SU-DHL-6 (cell line): ENCODE results near the gene BTBD16.

ENCODE experiments used
- H2AFZ ChIP-seq: fragments of 200-600 bp; sonication (generic); 2 replicates; pipeline ENCODE4 v1.6.1; 2014; ENCODE audit warnings: low read depth, mild to moderate bottlenecking, moderate library complexity, mixed read lengths, antibody characterized with exemption, low read length; ENCODE audit not compliant: severe bottlenecking
- H3F3A ChIP-seq: fragments of 200-600 bp; shearing (Covaris generic); 2 replicates; pipeline ENCODE4 v1.6.0; 2016; ENCODE audit warnings: antibody characterized with exemption, mild to moderate bottlenecking; ENCODE audit not compliant: insufficient read depth
- H3K27ac ChIP-seq: fragments of 200-600 bp; sonication (generic); 2 replicates; pipeline ENCODE4 v1.5.1; 2016; ENCODE audit warnings: low read depth, mild to moderate bottlenecking, low read length, moderate library complexity, mixed read lengths
- H3K27me3 ChIP-seq: fragments of 200-600 bp; sonication (generic), shearing (Covaris generic); 2 replicates; pipeline ENCODE4 v1.6.0; 2014; ENCODE audit warnings: mild to moderate bottlenecking, low read length
- H3K36me3 ChIP-seq: fragments of 200-600 bp; sonication (generic); 2 replicates; pipeline ENCODE4 v1.6.1; 2014; ENCODE audit warnings: mild to moderate bottlenecking, low read length, mixed read lengths
- H3K4me2 ChIP-seq: fragments of 300-600, 200-600 bp; shearing (Covaris generic), sonication (generic); 2 replicates; pipeline ENCODE4 v1.6.0; 2014; ENCODE audit warnings: low read length, low read depth, mild to moderate bottlenecking; ENCODE audit not compliant: poor library complexity, severe bottlenecking
- H3K4me3 ChIP-seq: fragments of 200-600 bp; sonication (generic); 2 replicates; pipeline ENCODE4 v1.5.1; 2014; ENCODE audit warnings: antibody characterized with exemption, low read length, mild to moderate bottlenecking, mixed read lengths; ENCODE audit not compliant: insufficient read depth, poor library complexity, severe bottlenecking
- H3K79me2 ChIP-seq: fragments of 200-600 bp; sonication (generic); 2 replicates; pipeline ENCODE4 v1.6.1; 2014; ENCODE audit warnings: mild to moderate bottlenecking, low read length, moderate library complexity; ENCODE audit not compliant: insufficient read depth
- H3K9ac ChIP-seq: fragments of 200-600 bp; sonication (generic); 2 replicates; pipeline ENCODE4 v1.7.0; 2014; ENCODE audit warnings: mild to moderate bottlenecking, low read length
- H3K9me2 ChIP-seq: fragments of 200-600 bp; sonication (generic); replicated peaks from 2 replicates; pipeline ENCODE4 v1.6.1; 2014; ENCODE audit warnings: low read length; ENCODE audit not compliant: insufficient read depth
- H3K9me3 ChIP-seq: fragments of 200-600 bp; sonication (generic); 2 replicates; pipeline ENCODE4 v1.6.1; 2014; ENCODE audit warnings: low read length, mixed read lengths; ENCODE audit not compliant: insufficient read depth
- H4K20me1 ChIP-seq: fragments of 200-600 bp; sonication (generic); 2 replicates; pipeline ENCODE4 v1.6.1; 2014; ENCODE audit warnings: low read depth, mild to moderate bottlenecking, antibody characterized with exemption, low read length, moderate library complexity, mixed read lengths
- CTCF ChIP-seq: fragments of 200-600 bp; sonication (generic); IDR thresholded peaks from one replicate; pipeline ENCODE4 v1.5.1; 2017; ENCODE audit warnings: antibody characterized with exemption, mild to moderate bottlenecking, low read length, moderate library complexity; ENCODE audit not compliant: insufficient read depth, poor library complexity, severe bottlenecking
- EZH2phosphoT487 ChIP-seq: fragments of 200-600 bp; sonication (generic), shearing (Covaris generic); conservative IDR thresholded peaks from 2 replicates; pipeline ENCODE4 v1.6.1; 2018; ENCODE audit warnings: mild to moderate bottlenecking, antibody characterized with exemption, low read length, moderate library complexity, mixed read lengths

BTBD16 gene

DNA sequence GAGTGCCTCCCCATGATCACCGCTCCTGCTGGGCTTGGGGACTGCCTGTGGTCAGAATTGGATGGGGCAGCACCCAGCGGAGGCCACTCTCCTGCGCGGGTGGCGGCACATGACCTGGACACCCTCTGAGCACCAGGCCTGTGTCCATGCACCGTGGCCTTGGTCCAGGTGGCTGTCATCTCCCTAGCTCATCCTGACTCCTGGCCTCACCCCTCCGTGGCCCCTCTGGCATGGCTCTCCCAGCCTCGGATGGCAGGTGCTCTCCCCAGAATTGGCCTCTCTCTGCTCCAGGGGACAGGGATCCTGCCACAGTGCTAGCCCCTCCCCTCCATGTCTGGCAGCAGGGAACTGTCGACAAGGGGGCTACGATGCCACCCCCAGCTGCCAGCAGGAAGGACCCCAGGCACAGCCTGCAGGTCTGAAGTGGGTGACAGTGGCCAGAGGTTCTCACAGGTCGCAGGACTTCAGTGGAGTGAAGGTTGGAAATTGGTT is 37.2 kb upstream of the BTBD16 start:
- Histone ChIP-seq H3K9me2 (no peaks in the 10 kb centered on the region), H2AFZ (no peak overlapping the region), H3K36me3 (no peaks in the 10 kb centered on the region), H3K9ac (no peak overlapping the region), H3F3A (no peaks in the 10 kb centered on the region), H4K20me1 (no peaks in the 10 kb centered on the region), H3K27ac (no peak overlapping the region), H3K4me2 (no peak overlapping the region), H3K9me3 (no peaks in the 10 kb centered on the region), H3K27me3 (no peaks in the 10 kb centered on the region), H3K4me3 (no peak overlapping the region), H3K79me2 (no peaks in the 10 kb centered on the region)
- TF ChIP-seq EZH2phosphoT487 (no peak), CTCF (no peak)

GRCh38 chr10:122234416-122234815 is 36.7 kb upstream of the BTBD16 start:
- H2AFZ ChIP-seq: no peak overlapping the region
- no peaks in the 10 kb centered on the region for H3K79me2 ChIP-seq
- no peaks in the 10 kb centered on the region for H3K9me2 ChIP-seq
- H3K4me2 ChIP-seq: no peak overlapping the region
- H3K9ac ChIP-seq: no peak overlapping the region
- H3K4me3 ChIP-seq: no peak overlapping the region
- H3K27ac ChIP-seq: no peak overlapping the region
- H3F3A ChIP-seq: no peaks in the 10 kb centered on the region
- TF ChIP-seq CTCF (no peak), EZH2phosphoT487 (no peak)
- no peaks in the 10 kb centered on the region for H3K36me3 ChIP-seq
- no peaks in the 10 kb centered on the region for H3K27me3 ChIP-seq
- no peaks in the 10 kb centered on the region for H4K20me1 ChIP-seq
- no peaks in the 10 kb centered on the region for H3K9me3 ChIP-seq

DNA sequence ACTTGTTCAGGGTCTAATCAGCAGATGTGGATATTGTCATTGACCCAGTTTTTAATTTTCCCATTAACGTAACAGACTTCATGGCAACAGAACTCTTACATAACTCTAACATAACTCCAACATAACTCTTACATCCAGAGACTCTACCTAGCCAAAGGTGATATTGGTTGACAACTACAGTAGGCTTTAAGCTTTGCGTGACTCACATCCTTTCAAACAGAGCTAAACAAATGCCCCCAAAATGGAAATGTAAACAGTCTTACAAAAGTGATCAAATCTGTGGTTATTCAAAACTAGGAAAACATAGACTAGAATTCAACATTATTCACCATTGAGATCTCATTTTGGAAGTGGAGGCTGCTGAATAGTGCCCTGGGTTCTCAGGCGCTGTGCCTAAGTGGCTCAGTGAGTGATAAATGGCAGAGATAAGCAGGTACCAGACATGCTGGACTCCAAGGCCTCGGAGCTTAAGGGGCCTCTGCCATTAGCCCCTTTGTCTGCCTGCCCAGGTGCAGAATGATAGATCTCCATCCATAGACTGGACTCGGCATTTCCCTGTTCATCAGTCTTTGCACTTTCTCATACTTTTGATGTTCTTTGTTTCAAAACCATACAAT is 34.3 kb upstream of the BTBD16 start:
- TF ChIP-seq EZH2phosphoT487 (no peak), CTCF (no peak)
- H3K27ac ChIP-seq: no peak overlapping the region
- no peaks in the 10 kb centered on the region for H3K9me2 ChIP-seq
- no peak overlapping the region for H3K4me3 ChIP-seq
- H3K4me2 ChIP-seq: no peak overlapping the region
- no peaks in the 10 kb centered on the region for H3K79me2 ChIP-seq
- H3K27me3 ChIP-seq: no peaks in the 10 kb centered on the region
- no peaks in the 10 kb centered on the region for H4K20me1 ChIP-seq
- H2AFZ ChIP-seq: no peak overlapping the region
- H3K36me3 ChIP-seq: no peaks in the 10 kb centered on the region
- H3K9me3 ChIP-seq: no peaks in the 10 kb centered on the region
- no peak overlapping the region for H3K9ac ChIP-seq
- no peaks in the 10 kb centered on the region for H3F3A ChIP-seq
